ENCODE results near the gene GNAZ.

GNAZ gene

GRCh38 chr22:23092217-23092955, 22.1 kb downstream of the GNAZ start:
- Histone ChIP-seq H3K27me3 (ENCODE audit: low read depth, low read length) (no peaks in the 10 kb centered on the region), H3K36me3 (ENCODE audit: control insufficient read depth in 1 of 2, insufficient read depth in 2 of 2, low read length in 2 of 2) (peaks cover 0 to 8% of the 10 kb centered on the region in 2 donors), H3K9me3 (ENCODE audit: control insufficient read depth in 1 of 2, low read length in 2 of 2) (no peaks in the 10 kb centered on the region), H3K4me3 (ENCODE audit: low read depth in 1 of 2, low read length in 2 of 2) (no peak overlapping the region), H3K27ac (ENCODE audit: low read length) (no peak overlapping the region), H3K4me1 (ENCODE audit: control insufficient read depth in 1 of 2, insufficient read depth in 2 of 2, low read length in 2 of 2) (no peaks in the 10 kb centered on the region)

GRCh38 chr22:23093051-23093788, 22.9 kb downstream of the GNAZ start:
- no peaks in the 10 kb centered on the region for H3K9me3 ChIP-seq (ENCODE audit: control insufficient read depth in 1 of 2, low read length in 2 of 2)
- no peak overlapping the region for H3K4me3 ChIP-seq (ENCODE audit: low read depth in 1 of 2, low read length in 2 of 2)
- no peaks in the 10 kb centered on the region for H3K27me3 ChIP-seq (ENCODE audit: low read depth, low read length)
- H3K4me1 ChIP-seq (ENCODE audit: control insufficient read depth in 1 of 2, insufficient read depth in 2 of 2, low read length in 2 of 2) = peaks cover 0 to 3% of the 10 kb centered on the region in 2 donors
- H3K27ac ChIP-seq (ENCODE audit: low read length) = no peak overlapping the region
- peaks cover 0 to 8% of the 10 kb centered on the region in 2 donors for H3K36me3 ChIP-seq (ENCODE audit: control insufficient read depth in 1 of 2, insufficient read depth in 2 of 2, low read length in 2 of 2)

GRCh38 chr22:23094260-23094659, 23.9 kb downstream of the GNAZ start:
- no peaks in the 10 kb centered on the region for H3K9me3 ChIP-seq (ENCODE audit: control insufficient read depth in 1 of 2, low read length in 2 of 2)
- H3K27ac ChIP-seq (ENCODE audit: low read length) = no peak overlapping the region
- peaks cover 0 to 13% of the 10 kb centered on the region in 2 donors for H3K4me1 ChIP-seq (ENCODE audit: control insufficient read depth in 1 of 2, insufficient read depth in 2 of 2, low read length in 2 of 2)
- H3K36me3 ChIP-seq (ENCODE audit: control insufficient read depth in 1 of 2, insufficient read depth in 2 of 2, low read length in 2 of 2) = peaks cover 0 to 8% of the 10 kb centered on the region in 2 donors
- H3K27me3 ChIP-seq (ENCODE audit: low read depth, low read length) = no peaks in the 10 kb centered on the region
- H3K4me3 ChIP-seq (ENCODE audit: low read depth in 1 of 2, low read length in 2 of 2) = no peak overlapping the region

- Histone ChIP-seq H3K9me3 (ENCODE audit: control insufficient read depth in 1 of 2, low read length in 2 of 2) (no peaks in the 10 kb centered on the region), H3K36me3 (ENCODE audit: control insufficient read depth in 1 of 2, insufficient read depth in 2 of 2, low read length in 2 of 2) (peaks cover 0 to 8% of the 10 kb centered on the region in 2 donors), H3K4me1 (ENCODE audit: control insufficient read depth in 1 of 2, insufficient read depth in 2 of 2, low read length in 2 of 2) (peaks cover 0 to 14% of the 10 kb centered on the region in 2 donors), H3K27me3 (ENCODE audit: low read depth, low read length) (no peaks in the 10 kb centered on the region), H3K4me3 (ENCODE audit: low read depth in 1 of 2, low read length in 2 of 2) (no peak overlapping the region), H3K27ac (ENCODE audit: low read length) (no peak overlapping the region)
Measured at GRCh38 chr22:23094695-23095681, 24.7 kb downstream of the GNAZ start.

GRCh38 chr22:23095733-23096342, 25.5 kb downstream of the GNAZ start:
- Histone ChIP-seq H3K4me3 (ENCODE audit: low read depth in 1 of 2, low read length in 2 of 2) (no peak overlapping the region), H3K36me3 (ENCODE audit: control insufficient read depth in 1 of 2, insufficient read depth in 2 of 2, low read length in 2 of 2) (peaks cover 0 to 8% of the 10 kb centered on the region in 2 donors), H3K27me3 (ENCODE audit: low read depth, low read length) (no peaks in the 10 kb centered on the region), H3K4me1 (ENCODE audit: control insufficient read depth in 1 of 2, insufficient read depth in 2 of 2, low read length in 2 of 2) (peaks cover 0 to 14% of the 10 kb centered on the region in 2 donors), H3K9me3 (ENCODE audit: control insufficient read depth in 1 of 2, low read length in 2 of 2) (no peaks in the 10 kb centered on the region), H3K27ac (ENCODE audit: low read length) (no peak overlapping the region)

GRCh38 chr22:23097412-23098229, 27.3 kb downstream of the GNAZ start:
- H3K4me3 ChIP-seq (ENCODE audit: low read depth in 1 of 2, low read length in 2 of 2) = no peak overlapping the region
- H3K36me3 ChIP-seq (ENCODE audit: control insufficient read depth in 1 of 2, insufficient read depth in 2 of 2, low read length in 2 of 2) = peaks cover 0 to 8% of the 10 kb centered on the region in 2 donors
- no peaks in the 10 kb centered on the region for H3K9me3 ChIP-seq (ENCODE audit: control insufficient read depth in 1 of 2, low read length in 2 of 2)
- no peak overlapping the region for H3K27ac ChIP-seq (ENCODE audit: low read length)
- H3K4me1 ChIP-seq (ENCODE audit: control insufficient read depth in 1 of 2, insufficient read depth in 2 of 2, low read length in 2 of 2) = peaks cover 0 to 14% of the 10 kb centered on the region in 2 donors
- no peaks in the 10 kb centered on the region for H3K27me3 ChIP-seq (ENCODE audit: low read depth, low read length)

- H3K4me3 ChIP-seq (ENCODE audit: low read depth in 1 of 2, low read length in 2 of 2) = no peak overlapping the region
- peaks cover 0 to 8% of the 10 kb centered on the region in 2 donors for H3K36me3 ChIP-seq (ENCODE audit: control insufficient read depth in 1 of 2, insufficient read depth in 2 of 2, low read length in 2 of 2)
- H3K9me3 ChIP-seq (ENCODE audit: control insufficient read depth in 1 of 2, low read length in 2 of 2) = no peaks in the 10 kb centered on the region
- H3K27me3 ChIP-seq (ENCODE audit: low read depth, low read length) = no peaks in the 10 kb centered on the region
- H3K4me1 ChIP-seq (ENCODE audit: control insufficient read depth in 1 of 2, insufficient read depth in 2 of 2, low read length in 2 of 2) = peaks cover 0 to 14% of the 10 kb centered on the region in 2 donors
- H3K27ac ChIP-seq (ENCODE audit: low read length) = no peak overlapping the region
Measured at GRCh38 chr22:23098230-23098705, 27.9 kb downstream of the GNAZ start.

GRCh38 chr22:23098718-23099530, 28.6 kb downstream of the GNAZ start:
- Histone ChIP-seq H3K9me3 (ENCODE audit: control insufficient read depth in 1 of 2, low read length in 2 of 2) (no peaks in the 10 kb centered on the region), H3K4me3 (ENCODE audit: low read depth in 1 of 2, low read length in 2 of 2) (no peak overlapping the region), H3K36me3 (ENCODE audit: control insufficient read depth in 1 of 2, insufficient read depth in 2 of 2, low read length in 2 of 2) (peaks cover 0 to 8% of the 10 kb centered on the region in 2 donors), H3K27me3 (ENCODE audit: low read depth, low read length) (no peaks in the 10 kb centered on the region), H3K27ac (ENCODE audit: low read length) (no peak overlapping the region), H3K4me1 (ENCODE audit: control insufficient read depth in 1 of 2, insufficient read depth in 2 of 2, low read length in 2 of 2) (peaks cover 0 to 14% of the 10 kb centered on the region in 2 donors)

GRCh38 chr22:23099531-23099804, 29.1 kb downstream of the GNAZ start:
- H3K27ac ChIP-seq (ENCODE audit: low read length) = no peak overlapping the region
- peaks cover 0 to 8% of the 10 kb centered on the region in 2 donors for H3K36me3 ChIP-seq (ENCODE audit: control insufficient read depth in 1 of 2, insufficient read depth in 2 of 2, low read length in 2 of 2)
- peaks cover 0 to 14% of the 10 kb centered on the region in 2 donors for H3K4me1 ChIP-seq (ENCODE audit: control insufficient read depth in 1 of 2, insufficient read depth in 2 of 2, low read length in 2 of 2)
- no peak overlapping the region for H3K4me3 ChIP-seq (ENCODE audit: low read depth in 1 of 2, low read length in 2 of 2)
- H3K9me3 ChIP-seq (ENCODE audit: control insufficient read depth in 1 of 2, low read length in 2 of 2) = no peaks in the 10 kb centered on the region
- H3K27me3 ChIP-seq (ENCODE audit: low read depth, low read length) = no peaks in the 10 kb centered on the region
